Suprapubic skin (tissue), 3 donors: ENCODE results near the gene RCC2.

Experiments
- EP300 ChIP-seq: sonication (generic); formaldehyde crosslinking; IDR thresholded peaks from one replicate; pipeline ENCODE4 v1.6.1; 2017; ENCODE audit warnings: antibody characterized with exemption
- POLR2A ChIP-seq, 2 donors: fragments of 450-650 bp; IDR thresholded peaks; one replicate each; pipeline ENCODE4 v1.6.1; 2017; ENCODE audit warnings: antibody characterized with exemption in 2 of 2, mild to moderate bottlenecking in 2 of 2, moderate library complexity in 2 of 2
- TF ChIP-seq, protein P1 (sequence below), 2 donors: fragments of 200-600 bp in 1 of 2; fragments of 450-650 bp in 1 of 2; sonication (generic) in 1 of 2; IDR thresholded peaks; one replicate each; pipeline ENCODE4 v1.5.1; 2016 to 2019; ENCODE audit warnings: antibody characterized with exemption in 2 of 2, mild to moderate bottlenecking in 1 of 2, moderate library complexity in 1 of 2

DNA sequence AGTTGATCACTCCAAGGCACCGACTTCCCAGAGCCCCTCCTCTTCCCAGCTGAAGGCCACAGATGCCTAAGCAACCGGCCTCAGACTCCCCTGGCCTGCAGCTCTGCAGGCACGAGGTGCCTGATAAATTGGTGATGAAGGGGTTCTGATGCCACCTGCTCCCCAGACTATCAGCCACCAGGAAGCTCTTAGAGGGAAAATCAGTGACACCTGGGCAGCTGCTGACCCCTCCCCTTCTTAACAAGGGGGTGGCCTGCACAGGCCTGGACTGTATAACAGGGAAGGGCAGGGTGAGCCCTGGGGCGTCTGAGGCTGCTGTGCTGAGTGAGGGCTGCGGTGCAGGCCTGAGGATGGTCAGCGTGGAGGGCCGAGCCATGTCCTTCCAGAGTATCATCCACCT is 67.6 kb downstream of the RCC2 start, which contains the start of gene PADI6:
- TF ChIP-seq POLR2A (IDR thresholded peaks at IDR 0.05) (no peak), EP300 (no peak)
- TF ChIP-seq, protein P1, sequence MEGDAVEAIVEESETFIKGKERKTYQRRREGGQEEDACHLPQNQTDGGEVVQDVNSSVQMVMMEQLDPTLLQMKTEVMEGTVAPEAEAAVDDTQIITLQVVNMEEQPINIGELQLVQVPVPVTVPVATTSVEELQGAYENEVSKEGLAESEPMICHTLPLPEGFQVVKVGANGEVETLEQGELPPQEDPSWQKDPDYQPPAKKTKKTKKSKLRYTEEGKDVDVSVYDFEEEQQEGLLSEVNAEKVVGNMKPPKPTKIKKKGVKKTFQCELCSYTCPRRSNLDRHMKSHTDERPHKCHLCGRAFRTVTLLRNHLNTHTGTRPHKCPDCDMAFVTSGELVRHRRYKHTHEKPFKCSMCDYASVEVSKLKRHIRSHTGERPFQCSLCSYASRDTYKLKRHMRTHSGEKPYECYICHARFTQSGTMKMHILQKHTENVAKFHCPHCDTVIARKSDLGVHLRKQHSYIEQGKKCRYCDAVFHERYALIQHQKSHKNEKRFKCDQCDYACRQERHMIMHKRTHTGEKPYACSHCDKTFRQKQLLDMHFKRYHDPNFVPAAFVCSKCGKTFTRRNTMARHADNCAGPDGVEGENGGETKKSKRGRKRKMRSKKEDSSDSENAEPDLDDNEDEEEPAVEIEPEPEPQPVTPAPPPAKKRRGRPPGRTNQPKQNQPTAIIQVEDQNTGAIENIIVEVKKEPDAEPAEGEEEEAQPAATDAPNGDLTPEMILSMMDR (IDR thresholded peaks at IDR 0.05): no peak
